ENCODE measurements around the gene JARID2.

JARID2 gene

DNA sequence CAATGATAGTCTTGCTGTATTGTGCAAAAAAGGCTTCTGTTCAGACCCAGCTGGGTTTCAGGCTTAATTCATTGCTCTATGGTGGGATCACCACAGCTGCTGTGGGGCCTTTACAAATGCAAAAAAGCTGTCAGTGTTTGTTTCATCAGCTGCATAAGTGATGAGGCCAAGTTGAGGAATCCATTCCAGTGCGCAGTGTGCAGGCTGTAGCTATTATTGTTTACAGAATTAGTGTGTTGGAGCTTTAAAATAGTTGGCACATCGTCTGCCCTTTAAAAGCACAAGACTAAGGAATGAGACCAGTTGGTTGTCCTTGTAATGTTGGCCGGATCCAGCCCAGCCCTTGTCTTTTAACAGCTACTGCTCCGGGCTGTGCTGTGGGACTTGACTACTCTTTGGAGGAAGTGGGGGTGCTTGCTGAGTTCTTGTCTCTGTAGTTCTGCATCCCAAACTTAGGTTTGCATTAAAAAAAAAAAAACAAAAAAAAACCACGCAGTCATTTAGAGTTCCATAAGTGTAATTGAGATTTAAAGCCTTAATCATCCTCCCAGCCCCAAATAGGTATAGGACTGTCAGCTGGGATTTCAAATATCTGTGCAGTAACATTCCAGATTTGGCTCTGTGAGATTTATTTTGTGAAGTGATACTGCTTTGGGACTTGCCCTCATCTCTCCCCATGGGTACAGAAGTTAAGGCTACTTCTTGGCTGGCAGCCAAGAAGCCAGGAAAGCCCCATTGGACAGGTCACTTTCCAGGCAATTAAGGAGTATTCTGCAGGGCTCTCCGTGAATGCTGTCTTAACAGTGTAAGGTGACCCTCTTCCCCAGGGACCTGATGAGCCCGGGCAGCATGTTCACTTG, 19.3 kb downstream of the JARID2 start:
- DNase-seq (ENCODE audit: low read depth), result no peak

- DNase-seq (ENCODE audit: low read depth), result no peak
Measured at GRCh38 chr6:15265787-15266186, 19.9 kb downstream of the JARID2 start.

GRCh38 chr6:15266423-15266996, 20.6 kb downstream of the JARID2 start:
- no peak for DNase-seq (ENCODE audit: low read depth)

DNA sequence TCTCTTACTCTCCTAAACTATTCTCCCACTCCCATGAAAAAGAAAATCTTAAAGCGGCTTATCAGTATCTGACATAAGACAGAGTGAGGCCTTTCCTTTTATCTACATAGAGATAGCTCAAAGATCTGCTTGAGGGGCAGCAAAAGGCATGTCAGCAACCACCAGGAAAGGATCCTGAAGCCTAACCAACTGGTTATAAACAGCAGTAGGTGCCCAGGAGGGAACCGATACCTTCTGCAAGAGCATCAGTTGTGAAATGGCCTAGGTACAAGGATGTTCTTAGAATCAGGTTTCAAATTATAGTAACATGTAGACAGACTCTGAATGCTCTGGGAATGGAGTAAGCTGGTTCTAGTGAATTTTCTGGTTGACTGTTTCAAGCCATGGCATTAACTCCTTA, 21.4 kb downstream of the JARID2 start:
- no peak for DNase-seq (ENCODE audit: low read depth)

DNA sequence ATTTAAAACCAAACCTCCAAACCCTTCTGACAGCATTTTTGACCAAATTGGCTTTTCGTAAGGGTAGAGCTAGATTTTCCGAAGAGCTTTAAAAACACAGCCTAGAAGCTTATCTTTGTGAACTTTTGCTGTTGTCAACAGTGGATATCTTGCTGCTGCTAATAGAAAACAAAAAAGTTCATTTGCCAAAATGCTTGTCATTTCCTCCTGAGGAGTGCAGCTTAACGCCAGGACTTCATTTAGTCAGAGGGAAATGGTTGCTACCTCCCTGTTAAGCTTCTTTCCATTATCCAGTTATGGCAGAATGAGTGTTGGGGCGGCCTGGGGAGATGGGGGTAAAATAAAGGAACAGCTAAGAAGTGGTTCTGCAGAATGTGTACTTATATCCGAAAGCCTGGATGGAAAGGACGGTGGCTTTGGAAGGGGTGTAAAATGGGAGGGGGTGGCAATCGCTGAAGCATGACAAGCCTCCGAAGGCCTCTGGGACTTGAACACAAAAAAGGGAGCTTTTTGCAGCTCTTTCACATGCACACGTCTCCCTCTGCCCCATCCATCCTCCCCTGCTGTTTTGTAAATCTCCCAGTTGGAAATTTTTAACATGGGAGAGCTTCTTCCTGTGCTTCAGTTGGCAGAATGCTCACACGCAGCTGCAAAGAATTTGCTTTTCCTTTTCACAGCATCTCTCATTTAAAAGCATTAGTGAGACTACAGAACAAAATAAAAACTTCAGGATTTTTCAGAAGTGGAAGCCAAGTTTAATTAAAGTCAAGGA, 22.5 kb downstream of the JARID2 start:
- DNase-seq (ENCODE audit: low read depth), result no peak

DNA sequence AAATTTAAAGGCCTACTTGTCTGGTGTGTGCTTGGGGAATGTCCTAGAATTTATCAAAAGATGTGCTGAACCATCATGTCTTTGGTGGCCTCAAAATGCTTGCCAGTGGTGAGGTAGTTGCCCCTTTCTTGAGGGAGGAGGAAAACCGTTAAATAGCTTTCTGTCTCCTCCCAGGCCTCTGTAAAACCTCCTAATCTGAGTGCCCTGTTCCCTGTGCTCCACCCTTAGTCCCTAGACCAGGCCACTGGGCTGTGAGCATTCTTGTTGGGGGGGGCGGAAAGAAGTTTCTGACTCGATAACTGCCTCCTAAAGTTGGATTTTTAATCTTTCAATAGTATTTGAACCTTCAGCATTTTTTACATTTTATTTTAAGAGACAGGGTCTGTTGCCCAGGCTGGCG, 23.1 kb downstream of the JARID2 start:
- DNase-seq (ENCODE audit: low read depth), result no peak

GRCh38 chr6:15269619-15270018, 23.8 kb downstream of the JARID2 start:
- no peak for DNase-seq (ENCODE audit: low read depth)

DNA sequence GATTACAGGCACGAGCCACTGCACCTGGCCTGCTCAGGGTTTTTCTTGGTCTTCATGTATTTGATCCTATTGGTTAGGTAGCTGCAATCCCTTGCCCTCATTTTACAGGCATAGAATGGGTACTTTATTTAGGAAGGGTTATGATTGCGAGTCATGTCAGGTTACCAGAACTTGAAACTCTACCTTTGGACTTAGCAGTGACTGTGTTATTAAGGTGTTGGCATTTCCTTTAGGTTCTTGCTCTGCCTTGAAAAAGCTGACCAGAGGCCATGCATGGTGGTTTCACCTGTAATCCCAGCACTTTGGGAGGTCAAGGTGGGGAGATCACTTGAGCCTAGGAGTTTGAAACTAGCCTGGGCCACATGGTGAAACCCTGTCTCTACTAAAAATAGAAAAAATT, 24.5 kb downstream of the JARID2 start:
- DNase-seq (ENCODE audit: low read depth), result no peak

GRCh38 chr6:15272562-15272961, 26.7 kb downstream of the JARID2 start:
- DNase-seq (ENCODE audit: low read depth), result no peak

DNA sequence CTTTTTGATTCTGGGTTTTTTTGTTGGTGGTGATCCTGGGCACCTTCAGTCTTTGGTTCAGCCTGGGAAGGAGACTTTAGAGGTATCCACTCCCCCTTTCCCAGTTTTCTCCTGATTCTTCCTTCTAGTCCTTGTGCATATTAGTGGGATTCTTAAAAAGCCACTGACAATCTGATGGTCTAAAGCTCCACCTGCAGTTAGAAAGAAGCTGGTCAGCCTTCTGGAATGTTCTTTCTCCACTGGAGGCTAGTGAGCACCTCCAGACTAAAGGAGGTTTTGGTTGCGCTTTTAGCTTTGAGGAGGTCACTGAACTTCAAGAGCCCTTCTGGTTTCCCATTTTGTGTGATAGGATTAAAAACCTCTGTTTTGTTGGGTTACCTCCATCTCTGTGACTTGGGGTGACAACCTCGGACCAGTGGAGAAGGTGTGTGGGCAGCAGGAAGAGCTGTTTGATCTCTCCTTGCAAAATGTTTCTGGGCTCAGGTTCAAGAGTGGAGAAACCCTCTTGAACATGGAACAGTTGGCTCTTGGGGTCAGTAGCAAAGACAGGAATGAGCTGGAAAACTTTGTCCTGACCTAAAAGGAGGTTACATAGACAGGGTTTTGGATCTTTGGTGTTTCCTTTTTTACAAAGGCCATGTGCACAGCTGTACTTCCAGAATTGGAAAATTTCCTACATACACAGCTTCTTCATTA, 29.0 kb downstream of the JARID2 start:
- DNase-seq (ENCODE audit: low read depth), result no peak

DNA sequence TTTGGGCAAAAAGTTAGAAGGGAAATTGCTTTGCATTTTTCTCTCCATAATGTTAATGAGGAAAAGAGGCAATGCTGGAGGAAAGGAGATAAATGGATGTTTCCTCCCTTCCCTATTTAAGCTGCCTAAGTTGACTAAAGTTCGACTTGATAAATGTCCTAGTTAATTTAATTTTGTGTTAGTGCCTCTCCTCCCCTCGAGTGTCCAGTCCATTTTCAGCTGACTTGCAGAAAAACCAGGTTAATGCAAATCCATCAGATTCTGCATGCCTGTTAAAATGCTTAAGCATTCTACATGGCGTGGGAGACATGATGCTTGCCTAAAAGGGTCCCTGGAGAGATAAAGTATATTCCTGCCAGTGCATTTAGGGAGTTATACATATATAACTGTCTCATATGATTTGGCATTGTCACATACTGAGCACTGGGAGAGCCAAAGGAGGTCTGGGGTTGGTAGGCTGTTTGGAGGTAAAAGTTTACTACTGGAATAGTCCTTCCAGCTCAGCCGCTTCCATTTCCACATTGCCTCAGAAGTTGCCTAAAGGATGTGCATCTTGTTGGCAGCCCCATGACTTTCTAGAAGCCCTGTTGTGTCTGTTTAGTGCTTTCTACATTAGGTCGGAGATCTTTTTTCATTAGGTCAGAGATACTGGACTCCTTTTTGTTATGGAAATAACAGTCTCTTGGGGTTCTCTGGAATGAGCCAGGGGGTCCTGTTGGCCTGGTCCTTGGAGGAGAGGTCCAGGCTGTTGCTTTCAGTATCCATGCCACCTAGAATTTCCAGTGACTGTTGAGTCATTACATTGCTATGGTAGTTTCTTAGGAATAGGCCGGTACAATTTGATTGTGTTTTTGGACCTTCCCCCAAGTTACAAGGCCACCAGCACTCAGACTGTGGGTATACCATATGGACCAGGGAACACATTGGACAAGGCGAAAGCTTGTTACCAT, 30.4 kb downstream of the JARID2 start:
- no peak for DNase-seq (ENCODE audit: low read depth)

- no peak for DNase-seq (ENCODE audit: low read depth)
Measured at GRCh38 chr6:15279047-15279661, 33.3 kb downstream of the JARID2 start.

DNA sequence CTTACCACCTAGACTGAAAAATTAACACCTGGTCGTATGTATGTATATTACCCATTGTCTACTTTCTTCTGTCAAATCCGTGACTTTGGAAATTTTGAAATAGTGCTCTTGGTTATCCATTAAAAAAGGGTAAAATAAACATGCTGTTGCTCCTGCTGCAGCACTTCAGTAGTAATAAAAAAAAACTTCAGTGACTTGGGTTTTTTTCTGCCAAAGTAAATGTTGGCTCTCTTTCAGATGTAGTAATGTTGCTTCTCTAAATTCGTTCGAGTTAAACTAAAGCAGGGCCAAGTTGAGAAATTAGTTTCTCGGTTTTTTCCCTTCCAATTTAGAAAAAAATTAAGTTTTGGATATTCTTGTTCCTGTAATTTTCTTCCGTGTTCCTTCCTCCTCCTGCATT, 34.2 kb downstream of the JARID2 start:
- no peak for DNase-seq (ENCODE audit: low read depth)

- DNase-seq (ENCODE audit: low read depth), result no peak
Measured at GRCh38 chr6:15280961-15281360, 35.1 kb downstream of the JARID2 start.

DNA sequence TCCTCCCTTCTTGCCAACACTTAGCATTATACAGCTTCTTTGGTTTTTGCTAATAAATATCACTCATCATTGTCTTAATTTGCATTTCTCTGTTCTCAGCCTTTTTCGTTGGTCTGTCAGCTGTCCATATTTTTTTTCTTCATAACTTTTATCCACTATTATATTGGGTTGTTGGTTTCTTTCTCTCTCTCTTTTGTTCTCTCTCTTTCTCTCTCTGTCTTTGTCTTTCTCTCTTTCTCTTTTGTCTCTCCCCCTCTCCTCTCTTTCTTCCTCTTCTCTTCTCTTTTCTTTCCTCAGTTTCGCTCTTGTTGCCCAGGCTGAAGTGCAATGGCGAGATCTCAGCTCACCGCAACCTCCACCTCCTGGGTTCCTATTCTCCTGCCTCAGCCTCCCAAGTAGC, 36.5 kb downstream of the JARID2 start:
- no peak for DNase-seq (ENCODE audit: low read depth)

- no peak for DNase-seq (ENCODE audit: low read depth)
Measured at GRCh38 chr6:15283986-15284361, 38.1 kb downstream of the JARID2 start.

DNA sequence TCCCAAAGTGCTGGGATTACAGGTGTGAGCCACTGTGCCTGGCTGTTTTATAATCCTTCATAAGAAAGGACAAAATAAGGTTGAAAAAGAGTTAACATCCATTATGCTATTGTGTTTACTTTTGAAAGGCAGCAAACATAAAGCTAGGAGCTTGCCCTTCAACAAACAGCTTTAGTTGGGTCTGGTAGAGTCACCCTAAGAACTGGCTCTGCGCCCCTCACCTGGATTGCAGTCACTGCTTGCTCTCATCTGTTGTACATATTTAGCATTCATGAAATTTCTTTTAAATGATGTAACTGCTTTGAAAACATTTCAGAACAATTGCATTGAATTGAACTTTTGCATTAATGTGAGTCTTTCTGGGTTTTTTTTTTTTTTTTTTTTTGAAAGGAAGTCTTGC, 38.9 kb downstream of the JARID2 start:
- no peak for DNase-seq (ENCODE audit: low read depth)

GRCh38 chr6:15285682-15286294, 39.9 kb downstream of the JARID2 start:
- DNase-seq (ENCODE audit: low read depth), result no peak

GRCh38 chr6:15287670-15288375, 42.0 kb downstream of the JARID2 start:
- no peak for DNase-seq (ENCODE audit: low read depth)

DNA sequence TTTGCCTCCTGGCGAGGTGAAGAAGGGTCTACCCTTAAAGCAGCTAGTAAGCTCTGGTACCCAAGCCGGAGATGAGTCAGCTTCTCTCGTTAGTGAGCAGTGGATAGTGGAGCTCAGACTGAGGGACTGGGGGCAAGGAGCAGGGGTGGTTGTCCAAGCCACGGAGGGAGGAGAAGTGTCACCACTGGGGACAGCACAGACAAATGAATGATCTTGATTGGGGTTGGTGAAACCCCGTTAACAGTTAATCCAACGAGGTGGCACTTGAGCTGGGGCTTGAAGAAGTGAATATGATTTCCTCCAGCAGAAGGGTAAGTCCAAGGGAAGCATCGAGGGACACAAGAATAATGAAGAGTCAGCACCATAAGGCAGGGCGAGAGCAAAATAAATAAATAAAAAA, 43.0 kb downstream of the JARID2 start:
- DNase-seq (ENCODE audit: low read depth), result no peak
